HepG2 (cell line): ENCODE results near the gene EHD4. TPM values are rescaled to one million over a fixed set of nuclear protein-coding genes. Genes with fewer than 3 reads are reported as not detected.

ENCODE experiments used
- ATAC-seq: fragments of 200-7000 bp; cut with Tn5 transposase; 3 replicates; pipeline ENCODE4 v1.9.1; 2020; ENCODE audit warnings: mild to moderate bottlenecking, moderate library complexity
- BruUV-seq: library from RNA; stranded (reverse); fragments of 400-500 nt; replicated peaks from 2 replicates; lab custom pipeline; 2021; lab: Mats Ljungman, UMichigan
- CTCF ChIA-PET: fragments of 300-600 bp; formaldehyde crosslinking; extraction: SDS; loops from one replicate; lab custom pipeline; 2021; ENCODE audit warnings: low total read pairs, inconsistent platforms, low intra/inter-chr PET ratio; lab: Yijun Ruan, JAX
- POLR2A ChIA-PET: fragments of 350-600 bp; sonication (Branson Sonifier 250); formaldehyde crosslinking; loops from one replicate; lab custom pipeline; 2020; ENCODE audit warnings: antibody characterized with exemption, inconsistent platforms; lab: Yijun Ruan, JAX
- DNase-seq: peaks from one replicate; pipeline ENCODE4 v3.0.0-alpha.2; 2015; ENCODE audit warnings: low spot score
- FAIRE-seq: peaks from 3 replicates; lab custom pipeline; 2011; peaks lifted over from hg19 to GRCh38; lab: Jason Lieb, UNC
- H2AFZ ChIP-seq: one replicate; pipeline ENCODE4 v1.6.1; 2011; ENCODE audit warnings: low read length, inconsistent platforms
- H3K27ac ChIP-seq: fragments of 300-600 bp; 3 replicates; pipeline ENCODE4 v1.8.0; 2011; ENCODE audit warnings: mixed run types, mild to moderate bottlenecking, mixed read lengths, low read length, inconsistent platforms; ENCODE audit not compliant: insufficient read depth; ENCODE audit errors: extremely low read length
- H3K27me3 ChIP-seq, 2 experiments: fragments of 200-600 bp in 1 of 2; 2 replicates in 1 of 2; 3 replicates in 1 of 2; pipeline versions ENCODE4 v1.6.0 to v1.8.0; 2011; ENCODE audit warnings: low read length in 2 of 2, mild to moderate bottlenecking in 2 of 2, moderate library complexity in 2 of 2, inconsistent platforms in 1 of 2; ENCODE audit not compliant: insufficient read depth in 2 of 2, control insufficient read depth in 1 of 2
- H3K36me3 ChIP-seq, 2 experiments: fragments of 200-600 bp in 1 of 2; replicated peaks in 1 of 2; 2 replicates in 1 of 2; 3 replicates in 1 of 2; pipeline versions ENCODE4 v1.5.1 to v1.8.0; 2011; ENCODE audit warnings: low read length in 2 of 2, inconsistent platforms in 1 of 2; ENCODE audit not compliant: insufficient read depth in 2 of 2, control insufficient read depth in 1 of 2
- H3K4me1 ChIP-seq: 2 replicates; pipeline ENCODE4 v1.5.1; 2012; ENCODE audit warnings: low read length, inconsistent platforms; ENCODE audit not compliant: insufficient read depth
- H3K4me2 ChIP-seq: 2 replicates; pipeline ENCODE4 v1.6.0; 2011; ENCODE audit warnings: low read depth, low read length, inconsistent platforms
- H3K4me3 ChIP-seq, 3 experiments: fragments of 200-600 bp in 1 of 3; sonication (generic), shearing (Covaris generic) in 1 of 3; replicated peaks in 1 of 3; 2 replicates each; pipeline ENCODE4 v1.5.1; 2011 to 2016; ENCODE audit warnings: low read length in 3 of 3, inconsistent platforms in 2 of 3, low read depth in 2 of 3, mild to moderate bottlenecking in 2 of 3, control low read depth in 1 of 3, mixed read lengths in 1 of 3; ENCODE audit not compliant: insufficient read depth in 1 of 3
- H3K79me2 ChIP-seq: one replicate; pipeline ENCODE4 v1.6.1; 2011; ENCODE audit warnings: low read length, inconsistent platforms; ENCODE audit not compliant: insufficient read depth
- H3K9ac ChIP-seq: 2 replicates; pipeline ENCODE4 v1.6.0; 2011; ENCODE audit warnings: mild to moderate bottlenecking, low read depth, low read length, inconsistent platforms; ENCODE audit not compliant: insufficient read depth
- H3K9me3 ChIP-seq: 2 replicates; pipeline ENCODE4 v1.5.1; 2012; ENCODE audit warnings: mild to moderate bottlenecking, low read length
- H4K20me1 ChIP-seq: 2 replicates; pipeline ENCODE4 v1.6.0; 2011; ENCODE audit warnings: inconsistent platforms, mild to moderate bottlenecking, low read length, moderate library complexity; ENCODE audit not compliant: insufficient read depth
- ARNT ChIP-seq: fragments of 450-650 bp; IDR thresholded peaks from 2 replicates; pipeline ENCODE4 v1.6.1; 2017
- GRHL1 ChIP-seq: sonication (generic); formaldehyde crosslinking; conservative IDR thresholded peaks from 2 replicates; pipeline ENCODE4 v1.8.0; 2022; ENCODE audit warnings: missing genetic modification reagents
- IRX3 ChIP-seq: sonication (generic); formaldehyde crosslinking; IDR thresholded peaks from 2 replicates; pipeline ENCODE4 v1.8.1; 2023; ENCODE audit warnings: mild to moderate bottlenecking, low read depth, missing genetic modification reagents, borderline replicate concordance
- NR2C2 ChIP-seq: sonication (generic); formaldehyde crosslinking; IDR thresholded peaks from 2 replicates; pipeline ENCODE4 v1.4.0; 2020; ENCODE audit warnings: missing genetic modification reagents, mild to moderate bottlenecking, moderate library complexity, borderline replicate concordance
- PHB2 ChIP-seq: fragments of 450-650 bp; IDR thresholded peaks from 2 replicates; pipeline ENCODE4 v1.6.1; 2018; ENCODE audit not compliant: partially characterized antibody
- ZNF441 ChIP-seq: sonication (generic); formaldehyde crosslinking; IDR thresholded peaks from 2 replicates; pipeline ENCODE4 v1.7.0; 2021; ENCODE audit warnings: missing genetic modification reagents, borderline replicate concordance
- ZNF678 ChIP-seq: sonication (generic); formaldehyde crosslinking; IDR thresholded peaks from 2 replicates; pipeline ENCODE4 v1.4.0; 2020; ENCODE audit warnings: mild to moderate bottlenecking, missing genetic modification reagents
- ZSCAN25 ChIP-seq: sonication (generic); formaldehyde crosslinking; IDR thresholded peaks from 2 replicates; pipeline ENCODE4 v1.8.0; 2022; ENCODE audit warnings: mild to moderate bottlenecking, missing genetic modification reagents
- WGBS: methylation state at CpG from one replicate; pipeline ENCODE4 v1.1.6; 2017; ENCODE audit warnings: low lambda C conversion rate; 5-methylcytosine and 5-hydroxymethylcytosine counted together
- in situ Hi-C: cut with HindIII; loops from 2 replicates; pipeline ENCODE4 v1.10.0; 2017; ENCODE audit warnings: low pct_unique_long_range_greater_than_20kb; ENCODE audit not compliant: extremely low pct_ligation_motif_present
- intact Hi-C: fragments of 100-400 bp; cut with micrococcal nuclease; formaldehyde crosslinking; loops from one replicate; pipeline ENCODE4 v1.10.0; 2022; ENCODE audit not compliant: unreplicated experiment
- polyA plus RNA-seq, 8 experiments: library from polyadenylated mRNA; depleted of rRNA in 3 of 8; stranded (reverse) in 7 of 8; unstranded in 1 of 8; fragments of >200 nt; fragmentation: Illumina TruSeq in 4 of 8; extraction: Trizol in 4 of 8; gene quantifications; 2 replicates each; pipeline versions ENCODE4 v1.2.1 to v1.2.3, GENCODE V29; 2011 to 2016; ENCODE audit warnings: low read depth in 4 of 8, missing spikeins in 1 of 8, mixed read lengths in 1 of 8; ENCODE audit not compliant: insufficient read depth in 1 of 8
- total RNA-seq, 5 experiments: library from RNA; depleted of rRNA; stranded (reverse); fragments of >200 nt; fragmentation: Illumina TruSeq; extraction: Trizol; gene quantifications; 2 replicates each; pipeline ENCODE4 v1.2.3, GENCODE V29; 2016; ENCODE audit warnings: low read depth in 1 of 5

EHD4 gene
- total and polyA plus RNA-seq, 2 of the 13 experiments (the other 11 are each of a cell fraction or from before 2014, with no cell fraction given), result 3.1 to 4.8 TPM

GRCh38 chr15:41999290-42000285 lies 27.2 kb upstream of the EHD4 start:
- BruUV-seq, result no TSS peak
- H4K20me1 ChIP-seq, result no peaks in the 10 kb centered on the region
- H3K4me2 ChIP-seq, result no peak overlapping the region
- 22% methylated on average over 11 of the region's 15 CpGs for WGBS
- H3K79me2 ChIP-seq, result no peaks in the 10 kb centered on the region
- ATAC-seq, result no peak
- H2AFZ ChIP-seq, result no peak overlapping the region
- H3K9ac ChIP-seq, result no peak overlapping the region
- POLR2A ChIA-PET, result no interaction called here
- peaks cover 9% of the 10 kb centered on the region; the same call in 1 of the 2 replicates for H3K4me1 ChIP-seq
- H3K27me3 ChIP-seq, result peaks cover under 1 to 32% of the 10 kb centered on the region in 2 experiments; a peak in 3 of 5 replicates
- no peak for DNase-seq
- CTCF ChIA-PET, result no interaction called here
- H3K36me3 ChIP-seq, result no peaks in the 10 kb centered on the region
- in situ Hi-C loops, result no loop called here
- no peak overlapping the region for H3K27ac ChIP-seq
- FAIRE-seq, result no peak
- TF ChIP-seq ZNF441 (no peak), ZNF678 (CRISPR knock-in tag) (no peak), IRX3 (no peak), ARNT (no peak), NR2C2 (no peak), ZSCAN25 (CRISPR knock-in tag) (no peak)
- TF ChIP-seq, all 625 proteins: peak for 0
- no peaks in the 10 kb centered on the region for H3K9me3 ChIP-seq
- intact Hi-C loops, result no loop called here
- H3K4me3 ChIP-seq, result no peak overlapping the region

- CTCF ChIA-PET, result no interaction called here
- Histone ChIP-seq H3K36me3 (no peaks in the 10 kb centered on the region), H3K4me3 (no peak overlapping the region), H3K9me3 (no peaks in the 10 kb centered on the region), H3K27ac (no peak overlapping the region), H2AFZ (no peak overlapping the region), H4K20me1 (no peaks in the 10 kb centered on the region), H3K9ac (no peak overlapping the region), H3K27me3 (peaks cover 2 to 30% of the 10 kb centered on the region in 2 experiments; a peak in 3 of 5 replicates), H3K79me2 (no peaks in the 10 kb centered on the region), H3K4me1 (peaks cover 9% of the 10 kb centered on the region; the same call in 1 of the 2 replicates), H3K4me2 (no peak overlapping the region)
- POLR2A ChIA-PET, result no interaction called here
- WGBS, result 72% methylated on average over 2 of the region's 3 CpGs
- intact Hi-C loops (no loop called here), in situ Hi-C loops (no loop called here)
- ATAC-seq (no peak), FAIRE-seq (no peak), DNase-seq (no peak)
- no TSS peak for BruUV-seq
- TF ChIP-seq GRHL1 (no peak), PHB2 (no peak)
Measured at GRCh38 chr15:41997845-41998244, 25.5 kb upstream of the EHD4 start.
